Smooth muscle cell (in vitro differentiated cells): ENCODE measurements around the gene PIGB. TPM values are rescaled to one million over a fixed set of nuclear protein-coding genes. Genes with fewer than 3 reads are reported as not detected.

ENCODE experiments used
- DNase-seq: peaks from one replicate; lab custom pipeline; 2025; ENCODE audit not compliant: unreplicated experiment; lab: John Stamatoyannopoulos, UW
- H2AFZ ChIP-seq: fragments of 200-600 bp; sonication (generic); 2 replicates; pipeline ENCODE4 v1.6.0; 2016; ENCODE audit warnings: antibody characterized with exemption, low read depth, mild to moderate bottlenecking
- H3F3A ChIP-seq: fragments of 200-600 bp; sonication (generic); 2 replicates; pipeline ENCODE4 v1.6.0; 2017; ENCODE audit warnings: antibody characterized with exemption, low read depth
- H3K27ac ChIP-seq: fragments of 200-600 bp; sonication (generic); 2 replicates; pipeline ENCODE4 v1.5.1; 2016; ENCODE audit warnings: low read depth, mild to moderate bottlenecking
- H3K27me3 ChIP-seq: fragments of 200-600 bp; sonication (generic); 2 replicates; pipeline ENCODE4 v1.6.1; 2016; ENCODE audit warnings: low read depth, mild to moderate bottlenecking
- H3K36me3 ChIP-seq: fragments of 200-600 bp; sonication (generic); 2 replicates; pipeline ENCODE4 v1.5.1; 2016; ENCODE audit warnings: low read depth
- H3K4me1 ChIP-seq: fragments of 200-600 bp; sonication (generic); 2 replicates; pipeline ENCODE4 v1.5.1; 2016; ENCODE audit warnings: low read depth
- H3K4me2 ChIP-seq: fragments of 200-600 bp; sonication (generic); 2 replicates; pipeline ENCODE4 v1.6.0; 2016; ENCODE audit warnings: mild to moderate bottlenecking
- H3K4me3 ChIP-seq: fragments of 200-600 bp; sonication (generic); 2 replicates; pipeline ENCODE4 v1.5.1; 2016; ENCODE audit warnings: mild to moderate bottlenecking
- H3K79me2 ChIP-seq: fragments of 200-600 bp; sonication (generic); 2 replicates; pipeline ENCODE4 v1.6.0; 2016; ENCODE audit warnings: low read depth, mild to moderate bottlenecking
- H3K9ac ChIP-seq: fragments of 200-600 bp; sonication (generic); 2 replicates; pipeline ENCODE4 v1.6.0; 2016; ENCODE audit warnings: low read depth
- H3K9me3 ChIP-seq: fragments of 200-600 bp; sonication (generic); replicated peaks from 2 replicates; pipeline ENCODE4 v1.5.1; 2016; ENCODE audit warnings: low read depth
- H4K20me1 ChIP-seq: fragments of 200-600 bp; sonication (generic); 2 replicates; pipeline ENCODE4 v1.6.0; 2016; ENCODE audit warnings: low read depth
- CTCF ChIP-seq: fragments of 200-600 bp; sonication (generic); IDR thresholded peaks from 2 replicates; pipeline ENCODE4 v1.5.1; 2017; ENCODE audit warnings: borderline replicate concordance, mild to moderate bottlenecking, antibody characterized with exemption; ENCODE audit not compliant: insufficient read depth, poor library complexity, severe bottlenecking
- WGBS: methylation state at CpG from one replicate; pipeline ENCODE4 v1.1.7; 2016; ENCODE audit warnings: low lambda C conversion rate; 5-methylcytosine and 5-hydroxymethylcytosine counted together
- polyA plus RNA-seq: library from polyadenylated mRNA; unstranded; fragments of >200 nt; fragmentation: Nextera tagmentation; extraction: Ambion mirVana; gene quantifications from 2 replicates; pipeline ENCODE4 v1.2.1, GENCODE V29; 2016
- total RNA-seq: library from RNA; depleted of rRNA; stranded (reverse); fragments of >200 nt; gene quantifications from 2 replicates; pipeline ENCODE4 v1.2.3, GENCODE V29; 2014

Gene PIGB
- total and polyA plus RNA-seq, 2 experiments from 2014 or later = 11.1 to 12.9 TPM

GRCh38 chr15:55348281-55348778 is 29.3 kb downstream of the PIGB start:
- Histone ChIP-seq H3K4me1 (no peaks in the 10 kb centered on the region), H3K27ac (no peak overlapping the region), H3K9me3 (no peaks in the 10 kb centered on the region), H3K36me3 (no peaks in the 10 kb centered on the region), H3K9ac (no peak overlapping the region), H3F3A (no peaks in the 10 kb centered on the region), H3K4me2 (no peak overlapping the region), H4K20me1 (no peaks in the 10 kb centered on the region), H2AFZ (no peak overlapping the region), H3K27me3 (no peaks in the 10 kb centered on the region), H3K79me2 (no peaks in the 10 kb centered on the region), H3K4me3 (no peak overlapping the region)
- no peak for TF ChIP-seq CTCF
- WGBS = 75% methylated on average over 4 of the region's 4 CpGs
- DNase-seq = no peak

- Histone ChIP-seq H3K4me2 (no peak overlapping the region), H3K4me3 (no peak overlapping the region), H3K27ac (no peak overlapping the region), H3K27me3 (no peaks in the 10 kb centered on the region), H3K4me1 (no peaks in the 10 kb centered on the region), H4K20me1 (no peaks in the 10 kb centered on the region), H3K9ac (no peak overlapping the region), H2AFZ (no peak overlapping the region), H3K36me3 (no peaks in the 10 kb centered on the region), H3F3A (no peaks in the 10 kb centered on the region), H3K79me2 (no peaks in the 10 kb centered on the region), H3K9me3 (no peaks in the 10 kb centered on the region)
- no peak for DNase-seq
- WGBS = 92% methylated on average over 2 of the region's 2 CpGs
- no peak for TF ChIP-seq CTCF
Measured at GRCh38 chr15:55349282-55349681, 30.3 kb downstream of the PIGB start.

- H4K20me1 ChIP-seq = no peaks in the 10 kb centered on the region
- H3K36me3 ChIP-seq = peaks cover 7% of the 10 kb centered on the region
- H3K4me1 ChIP-seq = no peaks in the 10 kb centered on the region
- H3K4me2 ChIP-seq = no peak overlapping the region
- no peak for TF ChIP-seq CTCF
- no peaks in the 10 kb centered on the region for H3F3A ChIP-seq
- no peak overlapping the region for H3K4me3 ChIP-seq
- no peak overlapping the region for H3K9ac ChIP-seq
- WGBS = 75% methylated on average over 2 of the region's 2 CpGs
- H3K9me3 ChIP-seq = no peaks in the 10 kb centered on the region
- no peak overlapping the region for H2AFZ ChIP-seq
- no peaks in the 10 kb centered on the region for H3K79me2 ChIP-seq
- no peaks in the 10 kb centered on the region for H3K27me3 ChIP-seq
- no peak for DNase-seq
- no peak overlapping the region for H3K27ac ChIP-seq
Measured at GRCh38 chr15:55353025-55353424, 34.0 kb downstream of the PIGB start.

- no peaks in the 10 kb centered on the region for H3K79me2 ChIP-seq
- H3F3A ChIP-seq = no peaks in the 10 kb centered on the region
- H3K27me3 ChIP-seq = no peaks in the 10 kb centered on the region
- TF ChIP-seq CTCF = no peak
- WGBS = 98% methylated on average over 5 of the region's 5 CpGs
- H3K9me3 ChIP-seq = no peaks in the 10 kb centered on the region
- no peak for DNase-seq
- H3K27ac ChIP-seq = no peak overlapping the region
- no peak overlapping the region for H3K4me3 ChIP-seq
- H3K4me2 ChIP-seq = no peak overlapping the region
- no peaks in the 10 kb centered on the region for H4K20me1 ChIP-seq
- no peak overlapping the region for H3K9ac ChIP-seq
- H3K4me1 ChIP-seq = no peaks in the 10 kb centered on the region
- no peak overlapping the region for H2AFZ ChIP-seq
- peaks cover 7% of the 10 kb centered on the region for H3K36me3 ChIP-seq
Measured at GRCh38 chr15:55356985-55357585, 38.1 kb downstream of the PIGB start.
